Hepatocyte (in vitro differentiated cells): ENCODE data around the gene GMEB2. TPM values are rescaled to one million over a fixed set of nuclear protein-coding genes. Genes with fewer than 3 reads are reported as not detected.

ENCODE experiments used
- DNase-seq: peaks from one replicate; pipeline ENCODE4 v3.0.0-alpha.2; 2016; ENCODE audit warnings: low spot score
- H2AFZ ChIP-seq: fragments of 200-600 bp; sonication (generic); 2 replicates; pipeline ENCODE4 v1.6.0; 2016; ENCODE audit warnings: antibody characterized with exemption, mild to moderate bottlenecking
- H3K27ac ChIP-seq: fragments of 200-600 bp; sonication (generic); 2 replicates; pipeline ENCODE4 v1.5.1; 2016; ENCODE audit warnings: mild to moderate bottlenecking
- H3K27me3 ChIP-seq: fragments of 200-600 bp; sonication (generic); 2 replicates; pipeline ENCODE4 v1.6.1; 2016
- H3K36me3 ChIP-seq: fragments of 200-600 bp; sonication (generic); replicated peaks from 2 replicates; pipeline ENCODE4 v1.5.1; 2016; ENCODE audit warnings: low read depth; ENCODE audit not compliant: insufficient read depth
- H3K4me1 ChIP-seq: fragments of 200-600 bp; sonication (generic); 2 replicates; pipeline ENCODE4 v1.5.1; 2016; ENCODE audit warnings: mild to moderate bottlenecking, moderate library complexity; ENCODE audit not compliant: insufficient read depth
- H3K4me2 ChIP-seq: fragments of 200-600 bp; sonication (generic); 2 replicates; pipeline ENCODE4 v1.6.0; 2016
- H3K4me3 ChIP-seq: fragments of 200-600 bp; sonication (generic); 2 replicates; pipeline ENCODE4 v1.5.1; 2016; ENCODE audit warnings: mild to moderate bottlenecking
- H3K79me2 ChIP-seq: fragments of 200-600 bp; sonication (generic); 2 replicates; pipeline ENCODE4 v1.6.0; 2017; ENCODE audit warnings: mild to moderate bottlenecking
- H3K9me2 ChIP-seq: fragments of 200-600 bp; sonication (generic); replicated peaks from 2 replicates; pipeline ENCODE4 v1.6.0; 2017; ENCODE audit warnings: mild to moderate bottlenecking; ENCODE audit not compliant: insufficient read depth
- H3K9me3 ChIP-seq: fragments of 200-600 bp; sonication (generic); 2 replicates; pipeline ENCODE4 v1.5.1; 2016; ENCODE audit warnings: low read depth, mild to moderate bottlenecking
- H4K20me1 ChIP-seq: fragments of 200-600 bp; sonication (generic); 2 replicates; pipeline ENCODE4 v1.6.0; 2016; ENCODE audit warnings: mild to moderate bottlenecking; ENCODE audit not compliant: insufficient read depth, poor library complexity, severe bottlenecking
- CTCF ChIP-seq: fragments of 200-600 bp; sonication (generic); IDR thresholded peaks from 2 replicates; pipeline ENCODE4 v1.5.1; 2016; ENCODE audit warnings: antibody characterized with exemption, mild to moderate bottlenecking; ENCODE audit not compliant: poor library complexity
- EZH2 ChIP-seq: fragments of 200-600 bp; sonication (generic); IDR thresholded peaks from 2 replicates; pipeline ENCODE4 v1.6.1; 2016; ENCODE audit warnings: antibody characterized with exemption, mild to moderate bottlenecking, borderline replicate concordance
- EZH2phosphoT487 ChIP-seq: fragments of 200-600 bp; sonication (generic); IDR thresholded peaks from one replicate; pipeline ENCODE4 v1.6.1; 2018; ENCODE audit warnings: antibody characterized with exemption, mild to moderate bottlenecking, low read depth, moderate library complexity; ENCODE audit not compliant: unreplicated experiment, severe bottlenecking
- WGBS: methylation state at CpG from one replicate; pipeline ENCODE4 v1.1.6; 2016; ENCODE audit warnings: low lambda C conversion rate; ENCODE audit errors: missing lambda C conversion rate; 5-methylcytosine and 5-hydroxymethylcytosine counted together
- polyA plus RNA-seq: library from polyadenylated mRNA; unstranded; fragments of >200 nt; fragmentation: Nextera tagmentation; extraction: Ambion mirVana; gene quantifications from 2 replicates; pipeline ENCODE4 v1.2.1, GENCODE V29; 2016
- total RNA-seq: library from RNA; depleted of rRNA; stranded (reverse); fragments of >200 nt; gene quantifications from 2 replicates; pipeline ENCODE4 v1.2.3, GENCODE V29; 2014

The GMEB2 gene
- total and polyA plus RNA-seq, 2 experiments from 2014 or later, result 8.7 to 10.7 TPM

- H3K4me1 ChIP-seq, result no peaks in the 10 kb centered on the region
- WGBS, result 95% methylated on average over 13 of the region's 14 CpGs
- no peaks in the 10 kb centered on the region for H3K27me3 ChIP-seq
- no peak overlapping the region for H3K4me3 ChIP-seq
- no peak for DNase-seq
- no peaks in the 10 kb centered on the region for H4K20me1 ChIP-seq
- no peaks in the 10 kb centered on the region for H3K9me3 ChIP-seq
- no peak overlapping the region for H3K27ac ChIP-seq
- no peak overlapping the region for H2AFZ ChIP-seq
- H3K79me2 ChIP-seq, result peaks cover 3% of the 10 kb centered on the region
- H3K9me2 ChIP-seq, result no peaks in the 10 kb centered on the region
- TF ChIP-seq EZH2phosphoT487, result no peak
- no peak for TF ChIP-seq CTCF
- no peak for TF ChIP-seq EZH2
- no peak overlapping the region for H3K4me2 ChIP-seq
- no peaks in the 10 kb centered on the region for H3K36me3 ChIP-seq
Observed at GRCh38 chr20:63665708-63666107, 38.8 kb upstream of the GMEB2 start.

- no peak overlapping the region for H3K4me2 ChIP-seq
- no peaks in the 10 kb centered on the region for H3K36me3 ChIP-seq
- H3K27me3 ChIP-seq, result no peaks in the 10 kb centered on the region
- H3K9me2 ChIP-seq, result no peaks in the 10 kb centered on the region
- H3K9me3 ChIP-seq, result no peaks in the 10 kb centered on the region
- no peak for TF ChIP-seq CTCF
- no peak for TF ChIP-seq EZH2phosphoT487
- no peak for TF ChIP-seq EZH2
- H4K20me1 ChIP-seq, result no peaks in the 10 kb centered on the region
- DNase-seq, result no peak
- H3K4me3 ChIP-seq, result no peak overlapping the region
- no peaks in the 10 kb centered on the region for H3K4me1 ChIP-seq
- peaks cover 4% of the 10 kb centered on the region for H3K79me2 ChIP-seq
- 88% methylated on average over 18 of the region's 18 CpGs for WGBS
- H2AFZ ChIP-seq, result no peak overlapping the region
- H3K27ac ChIP-seq, result no peak overlapping the region
Observed at GRCh38 chr20:63664861-63665594, 38.1 kb upstream of the GMEB2 start.

- Histone ChIP-seq H4K20me1 (no peaks in the 10 kb centered on the region), H3K27me3 (no peaks in the 10 kb centered on the region), H3K4me2 (no peak overlapping the region), H2AFZ (no peak overlapping the region), H3K79me2 (peaks cover 9% of the 10 kb centered on the region), H3K9me3 (no peaks in the 10 kb centered on the region), H3K27ac (no peak overlapping the region), H3K9me2 (no peaks in the 10 kb centered on the region), H3K36me3 (no peaks in the 10 kb centered on the region), H3K4me3 (no peak overlapping the region), H3K4me1 (peaks cover 3% of the 10 kb centered on the region)
- 97% methylated on average over 22 of the region's 22 CpGs for WGBS
- no peak for DNase-seq
- TF ChIP-seq EZH2phosphoT487, result no peak
Observed at GRCh38 chr20:63664143-63664851, 37.4 kb upstream of the GMEB2 start.
